ENCODE measurements around the gene MYH3.

MYH3 gene

GRCh38 chr17:10612957-10613744 lies 44.0 kb downstream of the MYH3 start:
- DNase-seq = no peak

- DNase-seq = no peak
These were observed 46.2 kb downstream of the MYH3 start for GRCh38 chr17:10610884-10611283.

DNA sequence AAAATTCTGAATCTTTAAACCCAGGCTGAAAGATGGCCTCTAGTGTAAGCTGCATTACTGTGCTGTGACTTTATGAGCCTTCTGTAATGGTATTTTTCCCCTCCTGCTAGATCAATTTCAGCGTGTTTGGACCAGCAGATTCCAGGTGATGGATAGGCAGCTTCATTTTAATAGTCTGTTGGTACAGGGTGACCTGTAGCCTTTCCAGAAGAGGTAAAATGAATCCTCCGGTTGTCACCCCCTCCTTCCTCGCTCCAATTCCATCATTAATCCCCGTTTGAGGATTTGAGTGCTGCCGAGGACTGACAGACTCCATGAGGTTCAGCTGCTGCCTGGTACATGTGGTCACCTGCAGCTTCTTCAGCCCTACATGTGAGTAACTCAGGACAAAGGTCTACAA lies 48.9 kb downstream of the MYH3 start:
- no peak for DNase-seq

DNA sequence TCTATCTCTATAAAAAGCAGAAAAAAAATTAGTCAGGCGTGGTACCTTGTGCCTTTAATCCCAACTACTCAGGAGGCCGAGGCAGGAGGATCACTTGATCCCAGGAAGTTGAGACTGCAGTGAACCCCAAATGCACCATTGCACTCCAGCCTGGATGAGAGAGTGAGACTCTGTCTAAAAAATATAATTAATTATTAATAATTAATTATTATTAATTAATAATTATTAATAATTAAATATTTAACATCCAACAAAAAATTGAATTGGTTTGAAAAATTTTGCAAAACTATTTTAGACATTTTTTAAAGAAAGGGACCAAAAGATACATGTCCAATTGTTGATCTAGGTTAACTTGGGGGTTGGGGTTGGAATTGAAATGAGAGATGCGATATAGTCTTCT lies 51.0 kb downstream of the MYH3 start:
- DNase-seq = no peak

GRCh38 chr17:10605221-10605783 lies 51.8 kb downstream of the MYH3 start:
- DNase-seq = no peak

- DNase-seq = no peak
These were observed 52.6 kb downstream of the MYH3 start for GRCh38 chr17:10604521-10604920.

DNA sequence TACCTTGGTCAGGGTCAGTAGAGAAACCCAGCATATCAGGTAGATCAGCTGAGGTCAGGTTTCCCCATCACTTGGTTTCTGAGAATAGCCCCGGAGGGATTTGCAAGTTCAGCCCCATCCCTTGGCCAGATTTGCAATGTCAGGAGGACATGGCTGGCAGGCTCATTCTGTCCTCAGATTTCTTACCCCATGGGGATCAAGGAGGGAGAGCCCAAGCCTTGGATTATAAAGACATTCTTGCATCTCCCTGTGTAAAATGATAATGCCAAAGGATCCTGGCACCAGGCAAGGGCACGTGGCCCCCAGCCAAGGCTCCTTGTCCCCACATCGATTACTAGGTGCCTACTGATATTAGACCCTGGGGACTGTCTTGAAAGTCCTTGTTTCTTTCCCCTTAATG lies 53.2 kb downstream of the MYH3 start:
- no peak for DNase-seq

GRCh38 chr17:10600571-10600970 lies 56.5 kb downstream of the MYH3 start:
- no peak for DNase-seq

GRCh38 chr17:10598621-10599020 lies 58.5 kb downstream of the MYH3 start:
- no peak for DNase-seq

DNA sequence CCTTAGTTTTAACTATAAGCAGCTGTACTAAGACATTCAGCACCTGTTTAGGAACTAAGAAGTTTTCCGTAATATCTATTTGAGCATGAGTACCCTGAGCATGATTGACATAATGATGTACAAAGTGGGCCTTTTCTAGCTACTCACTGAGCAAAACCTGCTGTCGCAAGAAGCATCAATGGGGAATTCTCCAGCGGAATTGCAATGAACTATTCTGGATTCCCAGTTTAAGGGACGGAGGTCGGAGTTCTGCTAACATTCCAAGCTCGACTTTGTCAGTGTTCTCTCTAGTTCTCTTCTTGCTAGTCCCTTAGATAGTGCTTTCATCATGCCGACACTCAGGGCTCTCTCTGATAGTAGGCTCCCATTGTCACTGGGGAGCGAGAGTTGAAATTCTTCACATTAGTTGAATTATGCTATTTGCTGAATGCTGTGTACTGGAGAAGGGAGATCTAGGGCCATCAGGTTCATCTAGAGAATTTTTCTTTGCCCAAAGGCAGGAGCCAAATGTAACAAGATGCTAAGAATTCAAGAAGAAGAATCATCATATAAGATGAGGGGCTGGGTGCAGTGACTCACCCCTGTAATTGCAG lies 67.5 kb downstream of the MYH3 start:
- DNase-seq = no peak

GRCh38 chr17:10585529-10585928 lies 71.6 kb downstream of the MYH3 start:
- DNase-seq = no peak

GRCh38 chr17:10583834-10584233 lies 73.3 kb downstream of the MYH3 start:
- no peak for DNase-seq

DNA sequence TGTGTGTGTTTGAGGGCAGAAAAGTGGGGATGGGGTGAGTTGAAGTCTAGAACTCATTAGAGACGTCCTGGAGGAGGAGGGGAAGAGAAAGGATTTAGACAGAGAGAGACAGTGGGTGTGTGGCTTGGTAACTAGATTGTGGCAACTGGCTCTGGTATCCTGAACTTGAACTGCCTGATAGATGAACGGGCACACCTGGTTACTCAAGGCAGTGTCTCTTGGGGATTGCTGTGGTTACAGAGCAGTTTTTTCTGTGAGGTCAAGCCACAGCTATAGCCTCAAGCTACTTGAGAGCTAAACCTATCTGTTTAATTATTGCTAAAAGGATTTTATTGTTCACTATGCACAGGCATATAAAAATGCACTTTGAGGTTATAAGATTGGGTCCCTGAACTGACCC lies 77.8 kb downstream of the MYH3 start:
- DNase-seq = no peak
